Body of pancreas (tissue), 4 donors: Measurements from ENCODE around the gene PPP1R12A. TPM values are rescaled to one million over a fixed set of nuclear protein-coding genes. Genes with fewer than 3 reads are reported as not detected.

ENCODE experiments used
- ATAC-seq: fragments of 150-250 bp; one replicate; pipeline ENCODE4 v1.9.1; 2016
- DNase-seq, 4 donors: peaks; one replicate each; pipeline ENCODE4 v3.0.0-alpha.2; 2019
- H3K27ac ChIP-seq, 4 donors: fragments of 200-600 bp; sonication (generic); 1 replicate in 3 of 4; 2 replicates in 1 of 4; pipeline versions ENCODE4 v1.5.1 to v1.6.1; 2016 to 2019; ENCODE audit warnings: mild to moderate bottlenecking in 1 of 4, mixed read lengths in 1 of 4, moderate library complexity in 1 of 4
- H3K27me3 ChIP-seq, 2 donors: fragments of 200-600 bp; sonication (generic); one replicate each; pipeline ENCODE4 v1.6.0; 2016; ENCODE audit warnings: mild to moderate bottlenecking in 1 of 2
- H3K36me3 ChIP-seq, 2 donors: fragments of 200-600 bp; sonication (generic); replicated peaks in 1 of 2; 2 replicates each; pipeline ENCODE4 v1.5.1; 2016; ENCODE audit warnings: low read depth in 2 of 2; ENCODE audit not compliant: insufficient read depth in 1 of 2
- H3K4me1 ChIP-seq: fragments of 200-600 bp; sonication (generic); one replicate; pipeline ENCODE4 v1.6.0; 2016
- H3K4me3 ChIP-seq, 2 donors: fragments of 200-600 bp; sonication (generic); 1 replicate in 1 of 2; 2 replicates in 1 of 2; pipeline ENCODE4 v1.5.1; 2016 to 2019
- H3K9me3 ChIP-seq, 3 donors: fragments of 200-600 bp; sonication (generic); 1 replicate in 2 of 3; 2 replicates in 1 of 3; pipeline ENCODE4 v1.5.1; 2016
- CTCF ChIP-seq, 7 experiments: fragments of 450-650 bp in 4 of 7; fragments of 200-600 bp in 3 of 7; sonication (generic) in 3 of 7; IDR thresholded peaks; one replicate each; pipeline ENCODE4 v1.5.1; 2016 to 2019; ENCODE audit warnings: antibody characterized with exemption in 7 of 7
- POLR2A ChIP-seq, 3 donors: fragments of 450-650 bp; IDR thresholded peaks; one replicate each; pipeline ENCODE4 v1.6.1; 2016; ENCODE audit warnings: antibody characterized with exemption in 3 of 3, mild to moderate bottlenecking in 2 of 3
- WGBS, 2 donors: methylation state at CpG; one replicate each; pipeline ENCODE4 v1.1.5; 2017; 5-methylcytosine and 5-hydroxymethylcytosine counted together
- intact Hi-C: fragments of 100-400 bp; cut with DNase I; formaldehyde crosslinking; loops from one replicate; pipeline ENCODE4 v1.15.1; 2023
- total RNA-seq, 2 donors: library from RNA; depleted of rRNA; stranded (reverse); fragments of >200 nt; gene quantifications; one replicate each; pipeline ENCODE4 v1.1.0, GENCODE V29; 2016

The PPP1R12A gene
- total RNA-seq, 2 donors from 2014 or later = 45.4 to 65.6 TPM

GRCh38 chr12:79764641-79765040, 170.3 kb downstream of the PPP1R12A start:
- H3K36me3 ChIP-seq = no peaks in the 10 kb centered on the region
- no peak for ATAC-seq
- WGBS, 2 donors = 75 to 80% methylated on average over 3 of the region's 3 CpGs
- no peaks in the 10 kb centered on the region for H3K4me1 ChIP-seq
- no peak overlapping the region for H3K4me3 ChIP-seq
- H3K27me3 ChIP-seq = no peaks in the 10 kb centered on the region
- intact Hi-C loops = no loop called here
- DNase-seq = no peak
- no peaks in the 10 kb centered on the region for H3K9me3 ChIP-seq
- TF ChIP-seq CTCF (IDR thresholded peaks at IDR 0.05) (no peak), POLR2A (IDR thresholded peaks at IDR 0.05) (no peak)
- no peak overlapping the region for H3K27ac ChIP-seq

- no peaks in the 10 kb centered on the region for H3K36me3 ChIP-seq
- no peak for ATAC-seq
- no peaks in the 10 kb centered on the region for H3K9me3 ChIP-seq
- intact Hi-C loops = no loop called here
- H3K4me3 ChIP-seq = no peak overlapping the region
- no peaks in the 10 kb centered on the region for H3K27me3 ChIP-seq
- TF ChIP-seq CTCF (IDR thresholded peaks at IDR 0.05) = no peak
- TF ChIP-seq POLR2A (IDR thresholded peaks at IDR 0.05) = no peak
- H3K4me1 ChIP-seq = no peaks in the 10 kb centered on the region
- whole genome bisulfite sequencing, 2 donors = 71 to 77% methylated on average over 5 of the region's 5 CpGs
- H3K27ac ChIP-seq = no peak overlapping the region
- DNase-seq = no peak
Measured at GRCh38 chr12:79763766-79764452, 171.0 kb downstream of the PPP1R12A start.

- no peaks in the 10 kb centered on the region for H3K27me3 ChIP-seq
- no peaks in the 10 kb centered on the region for H3K4me1 ChIP-seq
- WGBS, 2 donors = 33 to 62% methylated on average over 1 of the region's 1 CpG
- H3K4me3 ChIP-seq = no peak overlapping the region
- H3K27ac ChIP-seq = no peak overlapping the region
- no peaks in the 10 kb centered on the region for H3K36me3 ChIP-seq
- no peaks in the 10 kb centered on the region for H3K9me3 ChIP-seq
- DNase-seq = no peak
- no peak for ATAC-seq
- TF ChIP-seq CTCF (IDR thresholded peaks at IDR 0.05) (no peak), POLR2A (IDR thresholded peaks at IDR 0.05) (no peak)
- intact Hi-C loops = no loop called here
Measured at GRCh38 chr12:79761341-79761740, 173.6 kb downstream of the PPP1R12A start.

GRCh38 chr12:79747274-79747673, 187.6 kb downstream of the PPP1R12A start:
- intact Hi-C loops = loop anchor here (10.0 kb wide), 1 partner anchor 332 kb away; no protein-coding TSS in a partner anchor
- no peaks in the 10 kb centered on the region for H3K4me1 ChIP-seq
- no peak for TF ChIP-seq POLR2A (IDR thresholded peaks at IDR 0.05)
- no peak for TF ChIP-seq CTCF (IDR thresholded peaks at IDR 0.05)
- no peaks in the 10 kb centered on the region for H3K36me3 ChIP-seq
- DNase-seq (no peak), ATAC-seq (no peak)
- no peak overlapping the region for H3K27ac ChIP-seq
- no peaks in the 10 kb centered on the region for H3K27me3 ChIP-seq
- H3K4me3 ChIP-seq = no peak overlapping the region
- H3K9me3 ChIP-seq = no peaks in the 10 kb centered on the region
